ENCODE results near the gene KMT2E. TPM values are rescaled to one million over a fixed set of nuclear protein-coding genes. Genes with fewer than 3 reads are reported as not detected.
"Not testable (repeated sequence)": the region's sequence is repeated elsewhere in the genome, so short reads cannot be mapped to it uniquely, and the experiment has no call there.

Gene KMT2E
- total RNA-seq, result 100 to 1,000 TPM; 186 to 188 TPM
- 100 to 1,000 TPM; 119 to 193 (median 140) TPM for polyA plus RNA-seq
- 72.3 to 311 (median 174) reads per million in 6 experiments for total RNA-seq

GRCh38 chr7:105013816-105014692 is at the start of gene KMT2E:
TSS of gene KMT2E (plus strand) at chr7:105014205. CDS start at chr7:105040953, 26,748 bp downstream.
- Mint-ChIP-seq H3K27ac (peak within 1 kb of the TSS; percentile 99 to 100 (median 100)), H3K27me3 (peaks cover 0 to 12% (median 0%) of the 10 kb centered on the region in 5 donors), H3K9me3 (peaks cover 0 to 9% (median 0%) of the 10 kb centered on the region in 9 donors), H3K4me1 (peaks cover 26 to 55% (median 35%) of the 10 kb centered on the region in 4 donors), H3K36me3 (peaks cover 9 to 27% (median 16%) of the 10 kb centered on the region in 3 donors), H3K4me3 (peak within 1 kb of the TSS; percentile 94 to 100 (median 98))
- ATAC-seq (peak; percentile 30 to 37), DNase-seq (peak; percentile 88 to 96 (median 94))
- POLR2A ChIA-PET, result interaction anchor here (0.7 to 14.6 kb wide), 41 partner anchors 8 to 1670 kb away, joined by 3 to 500 read pairs (median 3); partner anchors contain the start of genes DNAJC2, NAMPT, RINT1 and SRPK2

- Mint-ChIP-seq H3K27me3 (no peaks in the 10 kb centered on the region), H3K27ac (peak overlapping the region in 1 of 10 donors; percentile 45), H3K36me3 (peaks cover 0 to 10% (median 2%) of the 10 kb centered on the region in 3 donors), H3K4me1 (peaks cover 3 to 28% (median 6%) of the 10 kb centered on the region in 4 donors), H3K9me3 (no peaks in the 10 kb centered on the region), H3K4me3 (no peak overlapping the region)
- POLR2A ChIA-PET, result no interaction called here
- ATAC-seq, result no peak
- no peak for DNase-seq
Observed at GRCh38 chr7:104964626-104965236, 49.3 kb upstream of the KMT2E start.

GRCh38 chr7:104966022-104966421 is 48.0 kb upstream of the KMT2E start:
- H3K4me3 Mint-ChIP-seq, result no peak overlapping the region

GRCh38 chr7:104967088-104967487 is 46.9 kb upstream of the KMT2E start:
- Mint-ChIP-seq H3K27ac (no peak overlapping the region), H3K4me3 (no peak overlapping the region), H3K4me1 (peaks cover 0 to 16% (median under 1%) of the 10 kb centered on the region in 4 donors), H3K9me3 (no peaks in the 10 kb centered on the region), H3K36me3 (peaks cover 0 to 10% (median 2%) of the 10 kb centered on the region in 3 donors), H3K27me3 (no peaks in the 10 kb centered on the region)
- no peak for DNase-seq
- no peak for ATAC-seq
- POLR2A ChIA-PET, result interaction anchor here (1.2 kb wide), 1 partner anchor 17 kb away, joined by 3 read pairs; no protein-coding TSS in a partner anchor

More at GRCh38 chr7:104966022-104966421, 48.0 kb upstream of the KMT2E start:
- H3K27me3 Mint-ChIP-seq, result no peaks in the 10 kb centered on the region
- H3K4me1 Mint-ChIP-seq, result peaks cover 0 to 24% (median 3%) of the 10 kb centered on the region in 4 donors
- H3K36me3 Mint-ChIP-seq, result peaks cover 0 to 10% (median 2%) of the 10 kb centered on the region in 3 donors
- ATAC-seq (no peak), DNase-seq (no peak)
- H3K27ac Mint-ChIP-seq, result peak overlapping the region in 2 of 10 donors; percentile 57 to 70
- no peaks in the 10 kb centered on the region for H3K9me3 Mint-ChIP-seq
- POLR2A ChIA-PET, result no interaction called here

- peaks cover 0 to 10% (median 2%) of the 10 kb centered on the region in 3 donors for H3K36me3 Mint-ChIP-seq
- no peak overlapping the region for H3K27ac Mint-ChIP-seq
- peaks cover 0 to 12% (median under 1%) of the 10 kb centered on the region in 4 donors for H3K4me1 Mint-ChIP-seq
- H3K4me3 Mint-ChIP-seq, result no peak overlapping the region
- H3K27me3 Mint-ChIP-seq, result no peaks in the 10 kb centered on the region
- H3K9me3 Mint-ChIP-seq, result no peaks in the 10 kb centered on the region
- POLR2A ChIA-PET, result interaction anchor here (1.2 kb wide), 1 partner anchor 16 kb away, joined by 3 read pairs; no protein-coding TSS in a partner anchor
- DNase-seq (no peak), ATAC-seq (no peak)
Observed at GRCh38 chr7:104967595-104967994, 46.4 kb upstream of the KMT2E start.

GRCh38 chr7:104968648-104969047 is 45.4 kb upstream of the KMT2E start:
- H3K4me3 Mint-ChIP-seq, result no peak overlapping the region
- peaks cover 0 to 8% (median under 1%) of the 10 kb centered on the region in 4 donors for H3K4me1 Mint-ChIP-seq
- POLR2A ChIA-PET, result interaction anchor here (0.6 to 1.3 kb wide), 2 partner anchors 10 to 13 kb away, joined by 3 read pairs; no protein-coding TSS in a partner anchor
- peaks cover 0 to 2% (median under 1%) of the 10 kb centered on the region in 3 donors for H3K36me3 Mint-ChIP-seq
- no peaks in the 10 kb centered on the region for H3K9me3 Mint-ChIP-seq
- ATAC-seq (no peak), DNase-seq (no peak)
- no peak overlapping the region for H3K27ac Mint-ChIP-seq
- H3K27me3 Mint-ChIP-seq, result no peaks in the 10 kb centered on the region

GRCh38 chr7:104969183-104969582 is 44.8 kb upstream of the KMT2E start:
- POLR2A ChIA-PET, result interaction anchor here (1.3 kb wide), 1 partner anchor 12 kb away, joined by 3 read pairs; no protein-coding TSS in a partner anchor
- Mint-ChIP-seq H3K9me3 (no peaks in the 10 kb centered on the region), H3K36me3 (peaks cover 0 to 2% (median 0%) of the 10 kb centered on the region in 3 donors), H3K4me1 (peaks cover 0 to 9% (median under 1%) of the 10 kb centered on the region in 4 donors), H3K27ac (peak overlapping the region in 1 of 10 donors; percentile 35), H3K27me3 (no peaks in the 10 kb centered on the region), H3K4me3 (no peak overlapping the region)
- DNase-seq, result no peak
- ATAC-seq, result no peak

- Mint-ChIP-seq H3K36me3 (no peaks in the 10 kb centered on the region), H3K4me3 (no peak overlapping the region), H3K9me3 (no peaks in the 10 kb centered on the region), H3K27ac (no peak overlapping the region), H3K27me3 (no peaks in the 10 kb centered on the region), H3K4me1 (peaks cover 0 to 13% (median under 1%) of the 10 kb centered on the region in 4 donors)
- DNase-seq (no peak), ATAC-seq (no peak)
- POLR2A ChIA-PET, result no interaction called here
Observed at GRCh38 chr7:104971290-104972071, 42.5 kb upstream of the KMT2E start.

GRCh38 chr7:104972500-104972899 is 41.5 kb upstream of the KMT2E start:
- no peaks in the 10 kb centered on the region for H3K36me3 Mint-ChIP-seq
- H3K27me3 Mint-ChIP-seq, result no peaks in the 10 kb centered on the region
- DNase-seq, result no peak
- no peak overlapping the region for H3K27ac Mint-ChIP-seq
- no peaks in the 10 kb centered on the region for H3K9me3 Mint-ChIP-seq
- POLR2A ChIA-PET, result interaction anchor here (0.6 kb wide), 1 partner anchor 41 kb away, joined by 3 read pairs; the partner anchor contains the start of gene KMT2E
- ATAC-seq, result no peak
- H3K4me3 Mint-ChIP-seq, result no peak overlapping the region
- peaks cover 0 to 17% (median under 1%) of the 10 kb centered on the region in 4 donors for H3K4me1 Mint-ChIP-seq

- no peaks in the 10 kb centered on the region for H3K36me3 Mint-ChIP-seq
- no peaks in the 10 kb centered on the region for H3K9me3 Mint-ChIP-seq
- POLR2A ChIA-PET, result no interaction called here
- peak overlapping the region in 1 of 10 donors; percentile 30 for H3K27ac Mint-ChIP-seq
- no peaks in the 10 kb centered on the region for H3K27me3 Mint-ChIP-seq
- ATAC-seq (no peak), DNase-seq (no peak)
- peaks cover 0 to 17% (median under 1%) of the 10 kb centered on the region in 4 donors for H3K4me1 Mint-ChIP-seq
- H3K4me3 Mint-ChIP-seq, result no peak overlapping the region
Observed at GRCh38 chr7:104973227-104973626, 40.8 kb upstream of the KMT2E start.

GRCh38 chr7:104973909-104974415 is 40.0 kb upstream of the KMT2E start:
- POLR2A ChIA-PET, result no interaction called here
- Mint-ChIP-seq H3K27ac (peak overlapping the region in 1 of 10 donors; percentile 30), H3K4me3 (peak overlapping the region in 1 of 10 donors; percentile 24), H3K36me3 (no peaks in the 10 kb centered on the region), H3K27me3 (no peaks in the 10 kb centered on the region), H3K4me1 (peaks cover 0 to 17% (median 0%) of the 10 kb centered on the region in 4 donors), H3K9me3 (no peaks in the 10 kb centered on the region)
- DNase-seq (no peak), ATAC-seq (no peak)

- DNase-seq, POLR2A ChIA-PET, H3K9me3 Mint-ChIP-seq, ATAC-seq, H3K36me3 Mint-ChIP-seq, H3K27me3 Mint-ChIP-seq, H3K27ac Mint-ChIP-seq, H3K4me3 Mint-ChIP-seq: not testable (repeated sequence)
- H3K4me1 Mint-ChIP-seq, result peaks cover 0 to 21% (median 0%) of the 10 kb centered on the region in 4 donors
Observed at GRCh38 chr7:104975553-104975952, 38.5 kb upstream of the KMT2E start.
